ENCODE data around the gene SLC43A3. TPM values are rescaled to one million over a fixed set of nuclear protein-coding genes. Genes with fewer than 3 reads are reported as not detected.

SLC43A3 gene
- total RNA-seq, 1 donor from 2014 or later = 10.8 TPM

- Mint-ChIP-seq H3K27me3 (ENCODE audit: unreplicated experiment) (peaks cover 5% of the 10 kb centered on the region), H3K4me1 (ENCODE audit: low read depth, unreplicated experiment) (peaks cover 21% of the 10 kb centered on the region), H3K36me3 (ENCODE audit: unreplicated experiment) (no peaks in the 10 kb centered on the region), H3K4me3 (ENCODE audit: unreplicated experiment) (peak overlapping the region; percentile 66), H3K27ac (ENCODE audit: unreplicated experiment) (peak overlapping the region; percentile 13), H3K9me3 (ENCODE audit: unreplicated experiment) (peaks cover 2% of the 10 kb centered on the region)
- TF ChIP-seq CTCF (IDR thresholded peaks at IDR 0.05; ENCODE audit: partially characterized antibody, unreplicated experiment) = no peak
- DNase-seq = no peak
These were observed 8.0 kb upstream of the SLC43A3 start for GRCh38 chr11:57434640-57435546.

- no peaks in the 10 kb centered on the region for H3K36me3 Mint-ChIP-seq (ENCODE audit: unreplicated experiment)
- H3K4me1 Mint-ChIP-seq (ENCODE audit: low read depth, unreplicated experiment) = peaks cover 22% of the 10 kb centered on the region
- H3K27ac Mint-ChIP-seq (ENCODE audit: unreplicated experiment) = no peak overlapping the region
- no peak for TF ChIP-seq CTCF (IDR thresholded peaks at IDR 0.05; ENCODE audit: partially characterized antibody, unreplicated experiment)
- H3K27me3 Mint-ChIP-seq (ENCODE audit: unreplicated experiment) = peaks cover 6% of the 10 kb centered on the region
- H3K9me3 Mint-ChIP-seq (ENCODE audit: unreplicated experiment) = peaks cover 2% of the 10 kb centered on the region
- no peak overlapping the region for H3K4me3 Mint-ChIP-seq (ENCODE audit: unreplicated experiment)
- no peak for DNase-seq
These were observed 5.8 kb upstream of the SLC43A3 start for GRCh38 chr11:57432714-57433163.

- H3K27me3 Mint-ChIP-seq (ENCODE audit: unreplicated experiment) = peaks cover 7% of the 10 kb centered on the region
- no peak overlapping the region for H3K4me3 Mint-ChIP-seq (ENCODE audit: unreplicated experiment)
- no peak for TF ChIP-seq CTCF (IDR thresholded peaks at IDR 0.05; ENCODE audit: partially characterized antibody, unreplicated experiment)
- H3K4me1 Mint-ChIP-seq (ENCODE audit: low read depth, unreplicated experiment) = peaks cover 22% of the 10 kb centered on the region
- DNase-seq = no peak
- H3K27ac Mint-ChIP-seq (ENCODE audit: unreplicated experiment) = peak overlapping the region; percentile 64
- H3K36me3 Mint-ChIP-seq (ENCODE audit: unreplicated experiment) = no peaks in the 10 kb centered on the region
- peaks cover 2% of the 10 kb centered on the region for H3K9me3 Mint-ChIP-seq (ENCODE audit: unreplicated experiment)
These were observed 5.2 kb upstream of the SLC43A3 start for GRCh38 chr11:57432149-57432561.

- no peaks in the 10 kb centered on the region for H3K36me3 Mint-ChIP-seq (ENCODE audit: unreplicated experiment)
- TF ChIP-seq CTCF (IDR thresholded peaks at IDR 0.05; ENCODE audit: partially characterized antibody, unreplicated experiment) = no peak
- H3K9me3 Mint-ChIP-seq (ENCODE audit: unreplicated experiment) = peaks cover 2% of the 10 kb centered on the region
- no peak overlapping the region for H3K27ac Mint-ChIP-seq (ENCODE audit: unreplicated experiment)
- no peak for DNase-seq
- no peak overlapping the region for H3K4me3 Mint-ChIP-seq (ENCODE audit: unreplicated experiment)
- H3K27me3 Mint-ChIP-seq (ENCODE audit: unreplicated experiment) = peaks cover 7% of the 10 kb centered on the region
- H3K4me1 Mint-ChIP-seq (ENCODE audit: low read depth, unreplicated experiment) = peaks cover 23% of the 10 kb centered on the region
These were observed 4.0 kb upstream of the SLC43A3 start for GRCh38 chr11:57430952-57431351.

GRCh38 chr11:57429946-57430345, 3.0 kb upstream of the SLC43A3 start:
- Mint-ChIP-seq H3K27me3 (ENCODE audit: unreplicated experiment) (peaks cover 7% of the 10 kb centered on the region), H3K27ac (ENCODE audit: unreplicated experiment) (no peak overlapping the region), H3K36me3 (ENCODE audit: unreplicated experiment) (no peaks in the 10 kb centered on the region), H3K9me3 (ENCODE audit: unreplicated experiment) (peaks cover 2% of the 10 kb centered on the region), H3K4me3 (ENCODE audit: unreplicated experiment) (no peak overlapping the region), H3K4me1 (ENCODE audit: low read depth, unreplicated experiment) (peaks cover 19% of the 10 kb centered on the region)
- TF ChIP-seq CTCF (IDR thresholded peaks at IDR 0.05; ENCODE audit: partially characterized antibody, unreplicated experiment) = no peak
- no peak for DNase-seq
